Left ventricle myocardium inferior (tissue), 1 donor: ENCODE measurements around the gene ISLR. TPM values are rescaled to one million over a fixed set of nuclear protein-coding genes. Genes with fewer than 3 reads are reported as not detected.

Experiments used
- DNase-seq: peaks from one replicate; pipeline ENCODE4 v3.0.0-alpha.2; 2020
- H3K27ac ChIP-seq: fragments of 200-600 bp; replicated peaks from 2 replicates; pipeline ENCODE4 v1.8.0; 2021
- H3K27me3 ChIP-seq: fragments of 200-600 bp; 2 replicates; pipeline ENCODE4 v1.8.0; 2021; ENCODE audit warnings: low read depth
- H3K36me3 ChIP-seq: fragments of 200-600 bp; 2 replicates; pipeline ENCODE4 v1.8.0; 2021
- H3K4me1 ChIP-seq: fragments of 200-600 bp; 2 replicates; pipeline ENCODE4 v1.8.0; 2021
- H3K4me3 ChIP-seq: fragments of 200-600 bp; 2 replicates; pipeline ENCODE4 v1.8.0; 2021; ENCODE audit warnings: mild to moderate bottlenecking, moderate library complexity
- H3K9me3 ChIP-seq: fragments of 200-600 bp; replicated peaks from 2 replicates; pipeline ENCODE4 v1.8.0; 2021
- CTCF ChIP-seq: fragments of 200-600 bp; IDR thresholded peaks from 2 replicates; pipeline ENCODE4 v1.8.0; 2021; ENCODE audit warnings: antibody characterized with exemption, mild to moderate bottlenecking, borderline replicate concordance
- intact Hi-C: fragments of 100-400 bp; cut with micrococcal nuclease; formaldehyde crosslinking; loops from one replicate; pipeline ENCODE4 v1.11.0; 2022
- total RNA-seq: library from RNA; stranded (reverse); fragmentation: NEBNext Ultra II Directional; extraction: Animal tissue kit (Norgen Biotek cat#: 25700); gene quantifications from one replicate; pipeline ENCODE4 v1.2.1, GENCODE V29; 2021
- donor health status: DM: no; HTN: yes; CAD: no; lungs with severe emphysema.

Gene ISLR
- total RNA-seq, 1 donor from 2014 or later, result 12.7 TPM

- no peaks in the 10 kb centered on the region for H3K27me3 ChIP-seq
- peaks cover 20% of the 10 kb centered on the region for H3K4me1 ChIP-seq
- H3K9me3 ChIP-seq, result no peaks in the 10 kb centered on the region
- intact Hi-C loops, result no loop called here
- no peak overlapping the region for H3K27ac ChIP-seq
- TF ChIP-seq CTCF, result no peak
- H3K4me3 ChIP-seq, result no peak overlapping the region
- DNase-seq, result no peak
- H3K36me3 ChIP-seq, result no peaks in the 10 kb centered on the region
Observed at GRCh38 chr15:74165461-74165860, 8.0 kb upstream of the ISLR start.

GRCh38 chr15:74167891-74168331 is 5.6 kb upstream of the ISLR start:
- TF ChIP-seq CTCF, result no peak
- H3K4me3 ChIP-seq, result no peak overlapping the region
- intact Hi-C loops, result no loop called here
- DNase-seq, result no peak
- H3K27ac ChIP-seq, result no peak overlapping the region
- peaks cover 30% of the 10 kb centered on the region for H3K4me1 ChIP-seq
- H3K9me3 ChIP-seq, result no peaks in the 10 kb centered on the region
- H3K27me3 ChIP-seq, result no peaks in the 10 kb centered on the region
- H3K36me3 ChIP-seq, result no peaks in the 10 kb centered on the region

GRCh38 chr15:74168711-74169126 is 4.8 kb upstream of the ISLR start:
- Histone ChIP-seq H3K27me3 (no peaks in the 10 kb centered on the region), H3K9me3 (no peaks in the 10 kb centered on the region), H3K4me3 (no peak overlapping the region), H3K4me1 (peaks cover 39% of the 10 kb centered on the region), H3K36me3 (no peaks in the 10 kb centered on the region), H3K27ac (peak overlapping the region; percentile 30)
- TF ChIP-seq CTCF, result no peak
- intact Hi-C loops, result no loop called here
- no peak for DNase-seq

- no peak overlapping the region for H3K4me3 ChIP-seq
- H3K9me3 ChIP-seq, result no peaks in the 10 kb centered on the region
- peaks cover 54% of the 10 kb centered on the region for H3K4me1 ChIP-seq
- intact Hi-C loops, result no loop called here
- no peak overlapping the region for H3K27ac ChIP-seq
- no peak for DNase-seq
- no peak for TF ChIP-seq CTCF
- H3K27me3 ChIP-seq, result no peaks in the 10 kb centered on the region
- no peaks in the 10 kb centered on the region for H3K36me3 ChIP-seq
Observed at GRCh38 chr15:74170071-74170844, 3.3 kb upstream of the ISLR start.

GRCh38 chr15:74170875-74171578 is 2.5 kb upstream of the ISLR start:
- no peak for DNase-seq
- Histone ChIP-seq H3K27me3 (no peaks in the 10 kb centered on the region), H3K4me1 (peaks cover 60% of the 10 kb centered on the region), H3K9me3 (no peaks in the 10 kb centered on the region), H3K27ac (no peak overlapping the region), H3K4me3 (no peak overlapping the region), H3K36me3 (no peaks in the 10 kb centered on the region)
- intact Hi-C loops, result no loop called here
- no peak for TF ChIP-seq CTCF
